ENCODE measurements around the gene LRRC52. TPM values are rescaled to one million over a fixed set of nuclear protein-coding genes. Genes with fewer than 3 reads are reported as not detected.

Gene LRRC52
- total and polyA plus RNA-seq, 9 of the 15 experiments (the other 6 are each of a cell fraction or from before 2014, with no cell fraction given), result not detected

GRCh38 chr1:165494949-165495857 lies 48.6 kb upstream of the LRRC52 start:
- Histone ChIP-seq H3K36me3 (ENCODE audit: control insufficient read depth, insufficient read depth, low read length) (no peaks in the 10 kb centered on the region), H2AFZ (ENCODE audit: low read depth, low read length) (no peak overlapping the region), H3K27me3 (ENCODE audit: control insufficient read depth in 2 of 2, insufficient read depth in 2 of 2, low read length in 2 of 2) (0 out of 5 replicates have a peak, but pooled peaks cover 0 to 4% of the 10 kb centered on the region in 2 experiments), H3K4me2 (ENCODE audit: insufficient read depth, low read length) (no peak overlapping the region), H4K20me1 (replicated peaks; ENCODE audit: control insufficient read depth, insufficient read depth, low read length) (no peaks in the 10 kb centered on the region), H3K4me1 (replicated peaks in 1 of 2; ENCODE audit: control insufficient read depth in 2 of 2, insufficient read depth in 2 of 2, low read length in 2 of 2) (no peaks in the 10 kb centered on the region), H3K27ac (ENCODE audit: extremely low read depth, low read depth, low read length) (no peak overlapping the region), H3K4me3 (no peak overlapping the region), H3K9ac (ENCODE audit: insufficient read depth in 1 of 2, low read depth in 2 of 2, low read length in 2 of 2) (no peak overlapping the region), H3K9me1 (ENCODE audit: control insufficient read depth, insufficient read depth, low read length) (no peaks in the 10 kb centered on the region), H3K79me2 (ENCODE audit: control insufficient read depth, insufficient read depth, low read length) (no peaks in the 10 kb centered on the region), H3K9me3 (replicated peaks; ENCODE audit: control insufficient read depth, insufficient read depth, low read depth, low read length) (no peaks in the 10 kb centered on the region)
- intact Hi-C loops (cut with micrococcal nuclease), result no loop called here
- no peak for TF ChIP-seq PTTG1 (tag; IDR thresholded peaks at IDR 0.05; ENCODE audit: low read depth)
- TF ChIP-seq ZNF316 (IDR thresholded peaks at IDR 0.05), result peak; percentile 31; the same call in 1 of the 2 replicates
- no peak for FAIRE-seq
- WGBS (ENCODE audit: insufficient coverage, low coverage, missing lambda C conversion rate), result 1% methylated on average over 5 of the region's 5 CpGs
- no peak for ATAC-seq
- in situ Hi-C loops (cut with MboI), result no loop called here
- no peak for DNase-seq (ENCODE audit: extremely low read depth in 1 of 4, low spot score in 3 of 4)
- no TSS peak for BruUV-seq (replicated peaks)
- ChIA-PET POLR2A (interaction anchor here (0.7 to 1.0 kb wide), 2 partner anchors 15 to 16 kb away, joined by 3 read pairs; no protein-coding TSS in a partner anchor), CTCF (ENCODE audit: low intra/inter-chr PET ratio) (no interaction called here)

- no peak for FAIRE-seq
- TF ChIP-seq ETV6 (IDR thresholded peaks at IDR 0.05; ENCODE audit: borderline replicate concordance in 1 of 2, low read depth in 2 of 2, low read length in 1 of 2) (no peak), ETV6 (CRISPR knock-in tag; IDR thresholded peaks at IDR 0.05; ENCODE audit: borderline replicate concordance) (no peak), SAFB (IDR thresholded peaks at IDR 0.05; ENCODE audit: borderline replicate concordance, low read depth, low read length) (no peak), ZZZ3 (IDR thresholded peaks at IDR 0.05) (no peak), STAT6 (CRISPR knock-in tag; IDR thresholded peaks at IDR 0.05) (no peak), NELFE (IDR thresholded peaks at IDR 0.05; ENCODE audit: insufficient read depth, insufficient read length) (no peak), RNF2 (IDR thresholded peaks at IDR 0.05) (no peak), NFIC (IDR thresholded peaks at IDR 0.05) (no peak), TCF3 (CRISPR knock-in tag; IDR thresholded peaks at IDR 0.05) (no peak), TCF15 (CRISPR knock-in tag; IDR thresholded peaks at IDR 0.05) (no peak)
- CTCF ChIA-PET (ENCODE audit: low intra/inter-chr PET ratio), result no interaction called here
- no peak overlapping the region for H3K27ac ChIP-seq (ENCODE audit: extremely low read depth, low read depth, low read length)
- no peak for DNase-seq (ENCODE audit: extremely low read depth in 1 of 4, low spot score in 3 of 4)
- H3K36me3 ChIP-seq (ENCODE audit: control insufficient read depth, insufficient read depth, low read length), result no peaks in the 10 kb centered on the region
- no TSS peak for BruUV-seq (replicated peaks)
- in situ Hi-C loops (cut with MboI), result no loop called here
- no peaks in the 10 kb centered on the region for H3K79me2 ChIP-seq (ENCODE audit: control insufficient read depth, insufficient read depth, low read length)
- H3K27me3 ChIP-seq (ENCODE audit: control insufficient read depth in 2 of 2, insufficient read depth in 2 of 2, low read length in 2 of 2), result 0 out of 5 replicates have a peak, but pooled peaks cover 0 to 4% of the 10 kb centered on the region in 2 experiments
- H3K9me3 ChIP-seq (replicated peaks; ENCODE audit: control insufficient read depth, insufficient read depth, low read depth, low read length), result no peaks in the 10 kb centered on the region
- H4K20me1 ChIP-seq (replicated peaks; ENCODE audit: control insufficient read depth, insufficient read depth, low read length), result no peaks in the 10 kb centered on the region
- H3K4me3 ChIP-seq, result no peak overlapping the region
- POLR2A ChIA-PET, result interaction anchor here (0.7 to 1.0 kb wide), 2 partner anchors 15 to 16 kb away, joined by 3 read pairs; no protein-coding TSS in a partner anchor
- H3K9ac ChIP-seq (ENCODE audit: insufficient read depth in 1 of 2, low read depth in 2 of 2, low read length in 2 of 2), result no peak overlapping the region
- intact Hi-C loops (cut with micrococcal nuclease), result no loop called here
- no peak overlapping the region for H2AFZ ChIP-seq (ENCODE audit: low read depth, low read length)
- no peak overlapping the region for H3K4me2 ChIP-seq (ENCODE audit: insufficient read depth, low read length)
- WGBS (ENCODE audit: insufficient coverage, low coverage, missing lambda C conversion rate), result 0% methylated on average over 3 of the region's 3 CpGs
- H3K4me1 ChIP-seq (replicated peaks in 1 of 2; ENCODE audit: control insufficient read depth in 2 of 2, insufficient read depth in 2 of 2, low read length in 2 of 2), result no peaks in the 10 kb centered on the region
- no peaks in the 10 kb centered on the region for H3K9me1 ChIP-seq (ENCODE audit: control insufficient read depth, insufficient read depth, low read length)
- ATAC-seq, result no peak
Measured at GRCh38 chr1:165495858-165496205, 48.0 kb upstream of the LRRC52 start.
